CD4-positive, alpha-beta T cell treated with Interferon alpha-2 for 1 hour (primary cell): ENCODE data around the gene BCAS1.

Experiments
- DNase-seq, 2 donors: peaks; one replicate each; pipeline ENCODE4 v3.0.0-alpha.2; 2020 to 2022

Gene BCAS1

DNA sequence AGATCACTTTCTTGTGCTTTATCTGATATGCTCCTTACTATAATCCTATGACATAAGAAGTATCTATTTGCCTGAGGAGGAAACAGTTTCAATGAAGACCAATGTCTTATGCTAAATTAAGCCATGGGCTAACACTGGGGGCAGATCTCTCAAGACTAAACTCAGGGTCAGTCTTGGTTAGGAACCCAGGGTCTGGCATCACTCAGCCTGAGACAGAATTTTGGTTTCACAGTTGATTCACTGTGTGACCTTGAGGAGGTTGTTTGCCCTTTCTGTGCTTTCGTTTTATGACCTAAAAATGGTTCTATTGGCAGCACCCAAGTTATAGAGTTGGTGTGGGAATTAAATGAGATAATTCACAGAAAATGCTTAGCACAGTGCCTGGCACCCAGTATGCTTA, 4.9 kb upstream of the BCAS1 start:
- no peak for DNase-seq

- DNase-seq = no peak
Measured at GRCh38 chr20:54074511-54074910, 4.1 kb upstream of the BCAS1 start.

- no peak for DNase-seq
Measured at GRCh38 chr20:54073288-54073687, 2.9 kb upstream of the BCAS1 start.

GRCh38 chr20:54069501-54069971, 858 bp downstream of the BCAS1 start:
- no peak for DNase-seq

DNA sequence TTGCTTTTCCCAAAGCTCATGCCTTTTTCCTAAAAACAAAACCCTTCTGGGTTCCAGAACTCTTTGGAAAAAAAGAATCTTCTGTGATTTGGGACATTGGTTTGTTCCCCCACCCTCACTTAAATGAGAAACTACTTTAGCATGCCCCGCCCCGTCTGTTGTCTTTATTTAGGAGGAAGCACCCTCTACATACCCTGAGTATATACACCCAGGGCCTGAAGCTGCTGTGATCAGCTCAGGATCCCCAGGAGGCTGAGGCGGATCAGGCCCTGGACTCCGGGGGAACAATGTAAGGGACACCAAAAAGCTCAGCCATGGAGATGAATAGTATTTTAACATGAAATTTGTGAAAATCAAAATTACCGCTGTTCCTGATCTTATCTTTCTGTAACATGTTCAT, 1.4 kb downstream of the BCAS1 start:
- DNase-seq = no peak

GRCh38 chr20:54068495-54068894, 1.9 kb downstream of the BCAS1 start:
- no peak for DNase-seq

DNA sequence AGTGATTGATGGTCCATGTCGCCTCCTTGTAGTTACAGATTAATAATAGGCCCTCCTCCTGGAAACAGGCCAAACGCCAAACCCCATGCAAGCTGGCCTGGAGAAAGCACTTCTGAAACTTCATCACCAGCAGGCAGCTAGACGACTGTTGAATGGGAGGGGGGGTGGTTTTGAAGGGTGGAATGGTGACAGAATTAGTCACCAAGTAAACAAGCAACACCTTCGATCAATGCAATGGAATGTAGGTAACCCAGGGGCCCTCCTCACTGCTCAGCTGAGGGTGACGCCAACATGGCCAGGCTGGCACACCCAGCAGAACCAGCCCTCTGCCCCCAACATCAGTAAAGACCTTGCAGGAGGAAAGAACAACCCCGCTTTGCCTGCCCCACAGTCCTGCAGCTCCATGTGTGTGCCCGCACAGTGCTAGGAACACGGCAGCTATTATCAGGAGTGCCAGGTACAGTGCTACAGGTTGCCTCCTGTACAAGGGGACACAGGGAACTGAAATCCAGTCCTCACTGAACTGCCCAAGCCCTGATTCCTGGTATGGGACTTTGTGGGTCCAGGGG, 2.7 kb downstream of the BCAS1 start:
- no peak for DNase-seq

DNA sequence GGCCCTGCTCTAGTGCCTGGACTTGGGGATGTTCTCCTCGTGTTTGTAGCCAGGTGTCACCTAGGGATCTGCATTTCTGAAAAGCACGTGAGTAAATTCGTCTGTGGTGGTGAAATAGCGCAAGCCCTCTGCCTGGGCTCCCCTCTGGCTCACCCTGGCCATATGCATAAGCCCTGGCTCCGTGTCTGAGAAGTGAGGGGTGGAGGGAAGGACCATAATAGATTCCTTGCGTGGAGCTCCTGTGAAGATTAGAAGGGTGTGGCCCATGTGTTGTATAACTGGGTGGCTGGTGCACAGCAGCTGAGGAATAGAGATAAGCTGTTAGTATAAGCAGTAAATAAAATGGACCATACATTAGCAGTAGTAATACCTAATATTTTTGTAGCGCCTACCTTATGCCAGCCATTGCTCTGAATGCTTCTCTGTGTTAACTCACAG, 4.8 kb downstream of the BCAS1 start:
- DNase-seq = no peak

GRCh38 chr20:54064939-54065338, 5.5 kb downstream of the BCAS1 start:
- DNase-seq = no peak

DNA sequence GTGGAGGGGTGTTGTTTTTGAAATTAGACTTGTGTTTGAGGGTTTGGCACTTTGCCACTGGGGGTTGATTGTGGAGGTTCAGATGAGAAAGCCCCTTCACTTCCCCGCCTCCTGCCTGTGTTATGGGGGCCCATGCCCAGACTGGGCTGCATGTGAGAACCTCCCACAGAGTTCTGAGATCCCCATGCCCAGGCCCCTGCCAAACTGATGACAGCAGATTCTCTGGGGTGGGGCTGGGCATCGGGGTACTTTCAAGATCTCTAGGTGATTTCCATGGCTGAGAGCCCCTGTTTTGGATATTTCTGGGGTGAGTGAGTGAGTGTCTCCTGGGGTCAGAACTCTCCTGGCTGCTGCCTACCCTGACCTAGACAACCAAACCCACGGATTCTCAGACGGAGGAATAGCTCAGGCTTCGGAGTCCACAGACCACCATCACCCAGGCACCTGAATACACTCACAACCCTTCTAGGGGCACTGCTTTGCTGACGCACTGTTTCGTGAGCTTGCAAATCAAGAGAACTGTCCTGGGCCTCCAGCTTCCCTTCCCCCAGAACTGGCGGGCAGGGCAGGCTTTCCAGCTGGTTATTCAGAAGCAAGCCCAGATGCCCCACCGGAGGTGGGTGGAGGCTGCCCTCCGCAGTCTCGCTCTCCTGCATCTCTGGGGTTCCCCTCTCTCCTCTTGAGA, 6.3 kb downstream of the BCAS1 start:
- peak; percentile 37 to 42 for DNase-seq

- no peak for DNase-seq
Measured at GRCh38 chr20:54063580-54063979, 6.8 kb downstream of the BCAS1 start.

DNA sequence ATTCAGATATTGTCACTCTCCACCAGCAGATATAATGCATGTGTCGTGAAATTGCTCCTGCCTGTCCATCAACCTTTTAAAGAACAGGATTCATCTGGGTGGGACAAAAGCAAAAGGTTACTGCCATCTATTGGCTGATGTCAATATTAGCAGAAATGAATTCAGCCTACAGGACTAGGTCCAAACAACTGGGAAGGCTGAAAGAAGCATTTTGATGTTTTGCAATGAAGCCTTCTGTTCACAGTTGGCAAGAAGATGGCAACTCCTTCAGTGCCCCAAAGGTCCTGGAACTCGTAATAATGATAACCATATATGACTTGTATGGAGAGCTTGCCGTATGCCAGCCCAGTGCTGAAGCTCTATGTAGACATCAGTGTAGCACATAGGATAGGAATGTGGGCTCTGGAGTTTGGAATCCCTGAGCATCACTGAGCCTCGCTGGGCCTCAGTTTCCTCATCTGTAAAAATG, 7.5 kb downstream of the BCAS1 start:
- DNase-seq = peak in 1 of 2 donors; percentile 39

DNA sequence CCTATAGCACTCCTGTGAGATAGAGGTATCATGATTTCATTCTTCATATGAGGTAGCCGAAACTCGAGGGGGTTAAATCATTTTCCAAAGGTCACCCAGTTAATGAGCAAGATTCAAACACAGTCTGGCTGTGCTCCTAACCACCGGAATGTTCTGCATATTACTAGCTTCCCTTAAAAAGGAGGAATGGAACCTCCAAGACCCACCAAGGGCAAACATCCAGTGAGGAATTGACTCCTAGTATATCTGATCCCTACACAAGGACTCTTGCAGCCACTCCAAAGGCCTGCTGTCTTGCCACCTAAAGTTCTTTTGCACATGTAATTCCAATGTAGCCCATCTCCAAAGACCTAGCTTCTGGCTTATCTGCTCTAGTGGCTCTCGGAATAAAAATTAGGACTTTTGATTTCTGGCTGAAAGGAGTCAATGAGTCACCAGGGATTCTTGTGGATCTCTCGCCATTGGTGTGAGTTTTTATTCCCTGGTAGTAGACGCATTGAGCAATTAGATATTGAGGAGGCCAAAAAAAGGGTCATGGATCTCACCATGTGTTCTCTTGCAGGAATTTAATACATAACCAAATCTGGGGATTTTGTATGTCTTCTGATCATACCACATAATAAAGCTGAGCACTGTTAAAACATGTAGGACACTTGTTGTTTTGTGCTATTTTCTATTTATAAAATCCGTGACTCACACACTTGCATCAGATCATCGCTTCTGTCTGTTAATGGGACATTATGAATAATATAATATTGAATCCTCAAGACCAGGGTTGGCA, 9.1 kb downstream of the BCAS1 start:
- no peak for DNase-seq

DNA sequence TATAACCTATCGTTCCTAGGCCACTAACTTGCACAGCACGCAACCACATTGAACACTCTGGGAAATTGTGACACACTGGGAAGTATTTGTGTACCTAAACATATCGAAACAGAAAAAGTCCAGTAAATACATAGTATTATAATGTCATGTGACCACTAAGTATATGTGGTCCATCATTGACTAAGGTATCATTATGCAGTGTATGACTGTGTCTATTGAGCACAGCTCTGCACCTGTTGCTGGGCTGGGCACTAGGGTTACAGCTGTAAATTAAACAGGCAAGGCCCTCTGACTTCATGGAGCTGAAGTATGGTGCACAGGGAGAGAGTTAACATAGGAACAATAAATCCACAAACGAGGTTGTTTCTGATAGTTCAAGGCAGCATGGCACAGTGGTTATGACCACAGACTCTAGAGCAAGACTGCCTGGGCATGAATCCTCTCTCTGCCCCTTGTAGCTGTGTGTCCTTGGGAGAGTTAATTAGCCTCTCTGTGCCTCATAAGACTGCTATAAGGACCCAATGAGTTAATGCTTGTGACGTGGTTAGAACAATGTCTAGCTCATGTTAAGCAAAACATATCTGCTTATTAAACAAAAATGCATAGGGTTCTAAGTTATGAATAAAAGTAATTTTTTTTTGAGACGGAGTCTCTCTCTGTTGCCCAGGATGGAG, 10.6 kb downstream of the BCAS1 start:
- DNase-seq = no peak

GRCh38 chr20:54058420-54059139, 11.8 kb downstream of the BCAS1 start:
- DNase-seq = no peak

DNA sequence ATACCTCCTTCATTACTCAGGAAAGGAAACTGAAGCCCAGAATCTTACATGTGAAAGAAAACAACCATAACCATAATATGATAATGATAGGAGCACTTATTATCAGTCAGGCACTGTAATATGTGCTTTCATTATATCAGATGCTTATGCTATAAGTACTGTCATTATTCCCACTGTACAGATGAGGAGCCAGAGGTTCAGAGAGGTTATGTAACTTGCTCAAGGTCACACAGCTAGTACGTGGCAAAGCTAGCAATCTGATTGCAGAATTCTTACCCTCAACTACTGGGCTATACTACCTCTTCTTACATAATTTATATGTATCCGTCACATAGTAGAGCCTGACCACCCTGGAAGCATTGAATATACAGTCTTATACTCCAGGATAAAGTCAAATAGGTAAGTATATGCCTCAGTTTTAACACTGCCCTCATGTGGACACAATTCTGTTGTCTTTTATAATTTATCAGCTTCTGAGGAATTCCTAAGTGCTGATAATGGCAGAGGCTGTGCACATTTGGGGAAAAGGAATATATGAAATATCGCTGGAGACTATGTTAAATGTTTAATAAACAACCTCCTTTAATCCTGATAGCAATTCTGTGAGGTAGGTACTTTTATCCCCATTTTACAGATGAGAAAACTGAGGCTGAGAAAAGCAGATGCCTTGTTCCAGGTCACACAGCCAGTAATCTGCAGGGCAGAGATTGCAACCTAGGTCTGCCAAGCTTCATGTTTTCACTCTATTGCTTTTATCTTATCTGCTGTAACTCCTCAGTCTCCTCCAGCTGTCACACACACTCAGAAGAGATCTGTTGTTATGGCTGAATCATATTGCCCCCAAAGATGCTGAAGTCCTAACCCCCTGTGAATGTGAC, 13.4 kb downstream of the BCAS1 start:
- DNase-seq = no peak

- DNase-seq = no peak
Measured at GRCh38 chr20:54054516-54054915, 15.9 kb downstream of the BCAS1 start.

GRCh38 chr20:54051068-54051467, 19.3 kb downstream of the BCAS1 start:
- DNase-seq = no peak

DNA sequence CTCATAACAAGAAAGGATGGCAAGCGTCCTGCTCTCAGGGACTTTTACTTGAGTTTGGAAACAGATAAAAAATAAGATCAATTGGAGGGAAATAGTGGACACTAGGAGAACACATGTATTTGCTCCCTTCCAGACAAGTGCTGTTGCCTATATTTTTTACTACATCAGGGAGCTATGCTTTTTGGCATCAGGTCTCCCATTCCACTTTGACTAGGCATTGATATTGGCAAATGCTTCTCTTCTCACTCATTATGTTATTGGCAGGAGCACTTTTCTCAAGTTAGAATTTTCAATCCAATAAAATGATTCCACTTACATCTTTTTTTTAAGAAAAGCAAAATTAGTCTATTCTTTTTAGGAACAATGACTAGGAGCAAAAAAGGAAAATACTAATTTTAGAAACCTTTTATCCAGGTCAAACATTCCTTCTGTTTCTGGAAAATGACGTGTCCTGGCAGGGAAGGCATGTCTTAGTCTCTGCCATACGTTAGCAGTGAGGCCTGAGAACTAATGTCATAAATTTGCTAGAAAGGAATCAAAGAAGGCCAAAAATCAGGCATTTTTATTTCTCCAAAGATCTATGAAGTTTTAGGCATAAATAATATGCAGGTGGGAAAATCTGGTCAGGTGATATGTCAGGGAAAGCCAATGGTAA, 21.4 kb downstream of the BCAS1 start:
- DNase-seq = no peak

GRCh38 chr20:54048481-54048880, 21.9 kb downstream of the BCAS1 start:
- no peak for DNase-seq

GRCh38 chr20:54047720-54048119, 22.7 kb downstream of the BCAS1 start:
- no peak for DNase-seq
